Gastrocnemius medialis (tissue), 4 donors: Measurements from ENCODE around the gene HINT2. TPM values are rescaled to one million over a fixed set of nuclear protein-coding genes. Genes with fewer than 3 reads are reported as not detected.
A peak's percentile ranks its signal among the peaks of the same experiment; 100 is the strongest.

Experiments
- ATAC-seq, 2 donors: fragments of 150-250 bp; one replicate each; pipeline ENCODE4 v1.9.1; 2016
- DNase-seq, 2 donors: peaks; one replicate each; pipeline ENCODE4 v3.0.0-alpha.2; 2019
- H3K27ac ChIP-seq, 4 donors: fragments of 200-600 bp; sonication (generic); 1 replicate in 1 of 4; 2 replicates in 3 of 4; pipeline ENCODE4 v1.5.1; 2016 to 2018; ENCODE audit warnings: mild to moderate bottlenecking in 2 of 4, moderate library complexity in 1 of 4
- H3K27me3 ChIP-seq, 3 donors: fragments of 200-600 bp; sonication (generic) in 2 of 3; 1 replicate in 1 of 3; 2 replicates in 2 of 3; pipeline versions ENCODE4 v1.5.1 to v1.6.0; 2016 to 2019; ENCODE audit warnings: mild to moderate bottlenecking in 1 of 3, moderate library complexity in 1 of 3
- H3K36me3 ChIP-seq, 2 donors: fragments of 200-600 bp; sonication (generic) in 1 of 2; one replicate each; pipeline ENCODE4 v1.5.1; 2017 to 2018
- H3K4me1 ChIP-seq, 2 donors: fragments of 200-600 bp; sonication (generic) in 1 of 2; one replicate each; pipeline ENCODE4 v1.5.1; 2016 to 2017; ENCODE audit warnings: mild to moderate bottlenecking in 2 of 2
- H3K4me3 ChIP-seq, 4 donors: fragments of 200-600 bp; sonication (generic) in 3 of 4; 1 replicate in 1 of 4; 2 replicates in 3 of 4; pipeline ENCODE4 v1.5.1; 2016 to 2019; ENCODE audit warnings: mild to moderate bottlenecking in 2 of 4
- H3K9me3 ChIP-seq, 3 donors: fragments of 200-600 bp; sonication (generic) in 2 of 3; 1 replicate in 1 of 3; 2 replicates in 2 of 3; pipeline ENCODE4 v1.5.1; 2016 to 2019
- POLR2A ChIP-seq, 2 donors: fragments of 450-650 bp; IDR thresholded peaks; one replicate each; pipeline ENCODE4 v1.6.1; 2017; ENCODE audit warnings: antibody characterized with exemption in 2 of 2, mild to moderate bottlenecking in 2 of 2, moderate library complexity in 2 of 2
- in situ Hi-C, 4 donors: fragments of 200-750 bp; cut with MboI; loops; one replicate each; pipeline versions ENCODE4 v1.15.0 to v1.8.0; 2017; ENCODE audit warnings: low sequenced_read_pairs in 4 of 4
- intact Hi-C: fragments of 100-400 bp; cut with DNase I; formaldehyde crosslinking; loops from one replicate; pipeline ENCODE4 v1.15.1; 2023; ENCODE audit warnings: low total_unique reads
- total RNA-seq, 4 donors: library from RNA; depleted of rRNA; stranded (reverse); fragments of >200 nt; gene quantifications; one replicate each; pipeline versions ENCODE4 v1.1.0 to v1.2.3, GENCODE V29; 2016
- TF ChIP-seq, protein P1 (sequence below), 5 experiments: fragments of 450-650 bp in 3 of 5; fragments of 200-600 bp in 2 of 5; sonication (generic) in 2 of 5; IDR thresholded peaks in 4 of 5; conservative IDR thresholded peaks in 1 of 5; 1 replicate in 4 of 5; 2 replicates in 1 of 5; pipeline ENCODE4 v1.5.1; 2016 to 2019; ENCODE audit warnings: antibody characterized with exemption in 5 of 5, mild to moderate bottlenecking in 3 of 5, moderate library complexity in 3 of 5

HINT2 gene
- total RNA-seq: 10 to 100 TPM in 3 of 4 donors, 1 to 10 TPM in 1; 4.5 to 26.7 (median 22.0) TPM

DNA sequence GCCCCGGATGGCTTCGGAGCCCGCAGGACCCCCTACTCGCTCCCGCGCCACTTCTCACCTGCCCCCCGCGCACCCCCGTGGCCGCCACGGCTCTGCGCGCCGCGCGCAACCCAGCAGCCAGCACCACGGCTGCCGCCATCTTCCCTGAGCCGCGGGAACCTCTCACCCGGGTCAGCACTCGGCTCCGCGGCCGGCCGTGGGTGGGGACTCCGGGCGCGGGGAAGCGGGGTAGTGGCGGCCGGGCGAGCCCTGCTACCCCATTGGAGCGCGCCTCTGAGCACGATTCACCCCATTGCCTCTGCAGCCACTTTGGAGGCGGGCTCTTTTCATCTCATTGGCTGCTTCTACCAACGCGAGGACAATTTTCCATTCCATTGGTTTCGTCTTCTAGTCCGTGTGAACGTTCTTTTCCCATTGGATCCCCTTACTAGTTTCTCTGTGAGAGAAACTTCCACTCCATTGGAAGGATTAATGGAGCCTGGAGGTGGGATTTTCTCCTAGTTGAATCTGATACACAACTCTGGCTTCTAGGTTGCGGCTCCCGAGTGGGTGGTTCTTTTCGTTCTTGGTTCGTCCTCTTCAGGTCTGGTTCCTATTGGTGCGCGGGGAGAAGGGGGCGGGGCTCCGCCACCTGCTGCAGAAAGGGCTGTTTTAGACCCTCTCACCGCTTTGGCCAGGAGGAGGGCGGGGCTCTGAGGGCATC lies at the start of gene HINT2:
HINT2 (minus strand) TSS at position 202 of the 703 bp plus-strand sequence; CDS start at position 139, 63 bp downstream.
- peak; percentile 87 to 95 for ATAC-seq
- peak; percentile 92 to 94 for TF ChIP-seq POLR2A (IDR thresholded peaks at IDR 0.05)
- TF ChIP-seq, protein P1, sequence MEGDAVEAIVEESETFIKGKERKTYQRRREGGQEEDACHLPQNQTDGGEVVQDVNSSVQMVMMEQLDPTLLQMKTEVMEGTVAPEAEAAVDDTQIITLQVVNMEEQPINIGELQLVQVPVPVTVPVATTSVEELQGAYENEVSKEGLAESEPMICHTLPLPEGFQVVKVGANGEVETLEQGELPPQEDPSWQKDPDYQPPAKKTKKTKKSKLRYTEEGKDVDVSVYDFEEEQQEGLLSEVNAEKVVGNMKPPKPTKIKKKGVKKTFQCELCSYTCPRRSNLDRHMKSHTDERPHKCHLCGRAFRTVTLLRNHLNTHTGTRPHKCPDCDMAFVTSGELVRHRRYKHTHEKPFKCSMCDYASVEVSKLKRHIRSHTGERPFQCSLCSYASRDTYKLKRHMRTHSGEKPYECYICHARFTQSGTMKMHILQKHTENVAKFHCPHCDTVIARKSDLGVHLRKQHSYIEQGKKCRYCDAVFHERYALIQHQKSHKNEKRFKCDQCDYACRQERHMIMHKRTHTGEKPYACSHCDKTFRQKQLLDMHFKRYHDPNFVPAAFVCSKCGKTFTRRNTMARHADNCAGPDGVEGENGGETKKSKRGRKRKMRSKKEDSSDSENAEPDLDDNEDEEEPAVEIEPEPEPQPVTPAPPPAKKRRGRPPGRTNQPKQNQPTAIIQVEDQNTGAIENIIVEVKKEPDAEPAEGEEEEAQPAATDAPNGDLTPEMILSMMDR (IDR thresholded peaks at IDR 0.05 in 4 of 5, conservative IDR thresholded peaks at IDR 0.05 in 1 of 5): peak in 1 of 5 experiments; percentile 3
- intact Hi-C loops: loop anchor here (1.0 to 10.0 kb wide), 6 partner anchors 14 to 820 kb away; partner anchors contain the start of genes ATOSB, CCDC107, CREB3 and RMRP
- in situ Hi-C loops: no loop called here
- peaks cover 0 to under 1% of the 10 kb centered on the region in 2 donors for H3K36me3 ChIP-seq
- H3K27me3 ChIP-seq: no peaks in the 10 kb centered on the region
- H3K27ac ChIP-seq: peak within 1 kb of the TSS; percentile 95 to 98 (median 96)
- no peaks in the 10 kb centered on the region for H3K9me3 ChIP-seq
- peak within 1 kb of the TSS; percentile 78 to 93 (median 84) for H3K4me3 ChIP-seq
- peaks cover 30 to 34% of the 10 kb centered on the region in 2 donors for H3K4me1 ChIP-seq
- peak; percentile 95 to 98 for DNase-seq

DNA sequence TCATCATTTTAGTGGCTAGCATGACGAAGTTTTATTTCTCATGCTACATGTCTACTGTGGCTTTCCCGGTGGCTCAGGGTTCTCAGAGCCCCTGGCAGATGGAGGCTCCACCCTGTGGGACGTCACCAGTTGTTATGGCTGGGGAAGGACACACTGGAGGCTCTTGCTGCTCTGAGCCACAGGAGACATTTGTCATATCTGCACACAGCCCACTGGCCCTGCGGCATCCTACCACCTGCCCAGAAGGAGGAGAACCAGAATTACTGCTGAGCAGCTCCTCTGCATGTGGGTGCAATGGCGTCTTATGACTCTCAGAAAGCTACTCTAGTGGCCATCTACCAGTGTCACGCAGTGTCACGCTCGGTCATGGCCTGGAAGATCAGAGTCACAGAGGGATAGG lies 48.7 kb upstream of the HINT2 start:
- Histone ChIP-seq H3K36me3 (no peaks in the 10 kb centered on the region), H3K4me3 (no peak overlapping the region), H3K9me3 (no peaks in the 10 kb centered on the region), H3K27me3 (peaks cover 6 to 26% (median 8%) of the 10 kb centered on the region in 3 donors), H3K27ac (no peak overlapping the region), H3K4me1 (no peaks in the 10 kb centered on the region)
- in situ Hi-C loops (no loop called here), intact Hi-C loops (no loop called here)
- no peak for TF ChIP-seq POLR2A (IDR thresholded peaks at IDR 0.05)
- TF ChIP-seq, protein P1 (IDR thresholded peaks at IDR 0.05 in 4 of 5, conservative IDR thresholded peaks at IDR 0.05 in 1 of 5): no peak
- ATAC-seq (no peak), DNase-seq (no peak)

DNA sequence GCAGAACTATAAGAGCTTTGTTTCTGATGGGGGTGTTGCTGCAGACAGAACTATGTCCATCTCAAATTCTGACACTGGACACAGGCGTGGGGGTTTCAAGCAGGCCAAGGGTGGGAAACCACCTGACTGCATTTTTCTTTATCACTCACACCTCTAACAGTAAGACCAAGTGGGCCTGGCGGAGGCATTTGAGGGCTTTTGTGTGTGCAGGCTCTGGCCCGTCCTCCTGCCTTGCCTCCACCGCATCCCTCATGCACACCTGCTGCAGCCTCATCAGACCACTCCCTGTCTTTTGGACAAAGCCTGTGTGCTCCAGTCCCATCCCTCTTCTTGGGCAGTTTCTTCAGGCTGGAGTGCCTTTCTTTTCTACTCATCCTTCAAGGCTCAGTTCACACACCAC lies 47.5 kb upstream of the HINT2 start:
- TF ChIP-seq, protein P1 (IDR thresholded peaks at IDR 0.05 in 4 of 5, conservative IDR thresholded peaks at IDR 0.05 in 1 of 5): no peak
- TF ChIP-seq POLR2A (IDR thresholded peaks at IDR 0.05): no peak
- DNase-seq: no peak
- H3K36me3 ChIP-seq: no peaks in the 10 kb centered on the region
- no peaks in the 10 kb centered on the region for H3K4me1 ChIP-seq
- no peak for ATAC-seq
- H3K27me3 ChIP-seq: peaks cover 6 to 20% (median 8%) of the 10 kb centered on the region in 3 donors
- intact Hi-C loops (no loop called here), in situ Hi-C loops (no loop called here)
- H3K27ac ChIP-seq: no peak overlapping the region
- H3K4me3 ChIP-seq: no peak overlapping the region
- H3K9me3 ChIP-seq: no peaks in the 10 kb centered on the region

DNA sequence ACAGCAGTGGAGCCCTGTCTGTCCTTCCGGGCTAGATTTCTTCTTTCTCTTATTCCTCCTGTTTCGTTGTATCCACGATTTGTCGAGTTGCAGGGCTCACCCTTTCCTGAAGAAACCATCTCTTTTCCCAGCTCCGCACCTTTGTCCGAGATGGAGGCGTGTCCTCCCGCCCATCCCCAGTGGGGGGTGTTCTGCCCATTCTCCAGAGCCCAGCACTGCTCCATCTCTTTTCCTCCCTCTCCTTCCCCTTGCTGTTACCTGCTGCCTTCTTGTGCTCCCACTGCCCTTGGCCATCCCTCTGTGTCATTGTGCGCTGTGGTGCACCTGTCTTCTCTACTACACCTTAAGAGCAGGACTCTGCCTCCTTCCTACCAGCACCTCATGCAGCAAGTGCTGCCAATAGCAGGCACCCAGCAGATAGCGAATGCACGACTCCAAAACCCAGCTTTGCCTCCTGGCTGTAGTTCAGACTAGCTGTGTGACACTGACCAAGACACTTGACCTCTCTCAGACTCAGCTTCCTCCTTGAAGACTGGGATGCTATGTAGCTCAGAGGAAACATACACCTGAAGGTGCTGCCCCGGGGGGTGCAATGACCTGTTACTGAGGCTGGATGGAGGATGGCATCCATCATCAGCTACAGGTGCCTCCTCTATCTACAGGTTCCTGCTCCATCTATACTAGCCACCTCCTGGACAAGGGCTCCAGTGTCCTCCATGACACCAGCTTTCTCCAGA lies 46.5 kb upstream of the HINT2 start:
- no peak overlapping the region for H3K27ac ChIP-seq
- intact Hi-C loops: no loop called here
- DNase-seq (no peak), ATAC-seq (no peak)
- in situ Hi-C loops: no loop called here
- peaks cover 6 to 19% (median 8%) of the 10 kb centered on the region in 3 donors for H3K27me3 ChIP-seq
- H3K4me3 ChIP-seq: no peak overlapping the region
- H3K36me3 ChIP-seq: no peaks in the 10 kb centered on the region
- TF ChIP-seq, protein P1 (IDR thresholded peaks at IDR 0.05 in 4 of 5, conservative IDR thresholded peaks at IDR 0.05 in 1 of 5): no peak
- no peak for TF ChIP-seq POLR2A (IDR thresholded peaks at IDR 0.05)
- H3K4me1 ChIP-seq: no peaks in the 10 kb centered on the region
- H3K9me3 ChIP-seq: no peaks in the 10 kb centered on the region
